HG03064 (cell line): ENCODE data around the gene CHN2.

Experiments used
- ATAC-seq: cut with Tn5 transposase; IDR thresholded peaks from one replicate; pipeline ENCODE4 v1.9.1; 2021; ENCODE audit warnings: low read depth; ENCODE audit not compliant: unreplicated experiment

CHN2 gene

GRCh38 chr7:29418056-29418455 lies 223.5 kb downstream of the CHN2 start:
- no peak for ATAC-seq

- ATAC-seq = no peak
These were observed 224.1 kb downstream of the CHN2 start for GRCh38 chr7:29418651-29419050.

- no peak for ATAC-seq
These were observed 225.4 kb downstream of the CHN2 start for GRCh38 chr7:29420011-29420410.

- ATAC-seq = no peak
These were observed 226.7 kb downstream of the CHN2 start for GRCh38 chr7:29421010-29421956.

- no peak for ATAC-seq
These were observed 228.3 kb downstream of the CHN2 start for GRCh38 chr7:29422829-29423228.

- ATAC-seq = no peak
These were observed 229.9 kb downstream of the CHN2 start for GRCh38 chr7:29424295-29424983.

- ATAC-seq = no peak
These were observed 230.4 kb downstream of the CHN2 start for GRCh38 chr7:29424984-29425309.

- ATAC-seq = no peak
These were observed 232.0 kb downstream of the CHN2 start for GRCh38 chr7:29426587-29426986.

GRCh38 chr7:29429401-29429800 lies 234.8 kb downstream of the CHN2 start:
- ATAC-seq = no peak

GRCh38 chr7:29430279-29430949 lies 235.8 kb downstream of the CHN2 start:
- no peak for ATAC-seq

GRCh38 chr7:29431686-29432085 lies 237.1 kb downstream of the CHN2 start:
- ATAC-seq = no peak

GRCh38 chr7:29432721-29433120 lies 238.1 kb downstream of the CHN2 start:
- no peak for ATAC-seq

- no peak for ATAC-seq
These were observed 239.8 kb downstream of the CHN2 start for GRCh38 chr7:29434380-29434768.

GRCh38 chr7:29435167-29435566 lies 240.6 kb downstream of the CHN2 start:
- ATAC-seq = no peak

GRCh38 chr7:29435902-29436301 lies 241.3 kb downstream of the CHN2 start:
- ATAC-seq = no peak

GRCh38 chr7:29442146-29442545 lies 247.6 kb downstream of the CHN2 start:
- no peak for ATAC-seq

- no peak for ATAC-seq
These were observed 249.0 kb downstream of the CHN2 start for GRCh38 chr7:29443552-29443951.

GRCh38 chr7:29444267-29444666 lies 249.7 kb downstream of the CHN2 start:
- no peak for ATAC-seq

GRCh38 chr7:29445736-29446135 lies 251.2 kb downstream of the CHN2 start:
- ATAC-seq = no peak

- ATAC-seq = no peak
These were observed 253.3 kb downstream of the CHN2 start for GRCh38 chr7:29447828-29448227.

- ATAC-seq = no peak
These were observed 255.1 kb downstream of the CHN2 start for GRCh38 chr7:29449569-29450260.
